Chondrocyte (in vitro differentiated cells): Measurements from ENCODE around the gene MOK. TPM values are rescaled to one million over a fixed set of nuclear protein-coding genes. Genes with fewer than 3 reads are reported as not detected.
"Not testable (repeated sequence)": the region's sequence is repeated elsewhere in the genome, so short reads cannot be mapped to it uniquely, and the experiment has no call there.

ENCODE experiments used
- DNase-seq: peaks from one replicate; pipeline ENCODE4 v3.0.0; 2021; ENCODE audit warnings: mixed read lengths, low spot score
- H3K27ac Mint-ChIP-seq: one replicate; pipeline ENCODE4 v1.8.0; 2021; ENCODE audit warnings: mild to moderate bottlenecking, moderate library complexity, mixed read lengths; ENCODE audit not compliant: unreplicated experiment
- H3K27me3 Mint-ChIP-seq: 2 replicates; pipeline ENCODE4 v1.8.0; 2021; ENCODE audit warnings: low read depth, mixed read lengths
- H3K36me3 Mint-ChIP-seq: 2 replicates; pipeline ENCODE4 v1.8.0; 2021; ENCODE audit warnings: low read depth, mixed read lengths
- H3K4me1 Mint-ChIP-seq: 2 replicates; pipeline ENCODE4 v1.8.0; 2021; ENCODE audit warnings: low read depth, mild to moderate bottlenecking, mixed read lengths
- H3K4me3 Mint-ChIP-seq: one replicate; pipeline ENCODE4 v1.8.0; 2021; ENCODE audit warnings: mild to moderate bottlenecking, moderate library complexity, mixed read lengths; ENCODE audit not compliant: unreplicated experiment
- H3K9me3 Mint-ChIP-seq: 2 replicates; pipeline ENCODE4 v1.8.0; 2021; ENCODE audit warnings: low read depth, mixed read lengths
- total RNA-seq: library from RNA; stranded (reverse); gene quantifications from 3 replicates; pipeline ENCODE4 v1.2.1, GENCODE V29; 2021
- TF ChIP-seq, protein P1 (sequence below): fragments of 200-600 bp; sonication (generic); IDR thresholded peaks from 2 replicates; pipeline ENCODE4 v1.5.0; 2021; ENCODE audit warnings: antibody characterized with exemption, mild to moderate bottlenecking, moderate library complexity

MOK gene
- total RNA-seq, 1 donor from 2014 or later, result 3.8 TPM

DNA sequence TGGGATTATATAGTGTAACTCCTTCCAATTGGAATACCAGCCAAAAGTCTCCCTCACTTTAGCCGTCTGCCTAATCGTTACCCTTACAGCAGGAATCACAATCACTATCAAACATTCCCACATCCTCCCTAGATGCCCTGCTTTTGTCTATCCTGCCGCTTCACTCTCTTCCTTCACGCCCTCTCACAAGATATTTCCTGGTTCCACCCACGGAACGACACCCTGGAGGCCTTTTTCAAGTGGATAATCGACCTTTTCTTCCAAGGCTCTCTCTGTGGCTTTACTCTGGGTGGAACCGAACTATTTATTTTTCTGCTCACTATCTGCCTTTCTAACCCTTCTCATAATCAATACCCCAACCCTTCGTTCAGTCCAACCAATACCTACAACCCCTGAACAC, 58.9 kb downstream of the MOK start:
- Mint-ChIP-seq H3K4me1 (no peaks in the 10 kb centered on the region), H3K27me3 (no peaks in the 10 kb centered on the region), H3K4me3 (no peak overlapping the region), H3K36me3 (no peaks in the 10 kb centered on the region), H3K9me3 (no peaks in the 10 kb centered on the region), H3K27ac (no peak overlapping the region)
- DNase-seq, result no peak
- TF ChIP-seq, protein P1, sequence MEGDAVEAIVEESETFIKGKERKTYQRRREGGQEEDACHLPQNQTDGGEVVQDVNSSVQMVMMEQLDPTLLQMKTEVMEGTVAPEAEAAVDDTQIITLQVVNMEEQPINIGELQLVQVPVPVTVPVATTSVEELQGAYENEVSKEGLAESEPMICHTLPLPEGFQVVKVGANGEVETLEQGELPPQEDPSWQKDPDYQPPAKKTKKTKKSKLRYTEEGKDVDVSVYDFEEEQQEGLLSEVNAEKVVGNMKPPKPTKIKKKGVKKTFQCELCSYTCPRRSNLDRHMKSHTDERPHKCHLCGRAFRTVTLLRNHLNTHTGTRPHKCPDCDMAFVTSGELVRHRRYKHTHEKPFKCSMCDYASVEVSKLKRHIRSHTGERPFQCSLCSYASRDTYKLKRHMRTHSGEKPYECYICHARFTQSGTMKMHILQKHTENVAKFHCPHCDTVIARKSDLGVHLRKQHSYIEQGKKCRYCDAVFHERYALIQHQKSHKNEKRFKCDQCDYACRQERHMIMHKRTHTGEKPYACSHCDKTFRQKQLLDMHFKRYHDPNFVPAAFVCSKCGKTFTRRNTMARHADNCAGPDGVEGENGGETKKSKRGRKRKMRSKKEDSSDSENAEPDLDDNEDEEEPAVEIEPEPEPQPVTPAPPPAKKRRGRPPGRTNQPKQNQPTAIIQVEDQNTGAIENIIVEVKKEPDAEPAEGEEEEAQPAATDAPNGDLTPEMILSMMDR, result no peak

DNA sequence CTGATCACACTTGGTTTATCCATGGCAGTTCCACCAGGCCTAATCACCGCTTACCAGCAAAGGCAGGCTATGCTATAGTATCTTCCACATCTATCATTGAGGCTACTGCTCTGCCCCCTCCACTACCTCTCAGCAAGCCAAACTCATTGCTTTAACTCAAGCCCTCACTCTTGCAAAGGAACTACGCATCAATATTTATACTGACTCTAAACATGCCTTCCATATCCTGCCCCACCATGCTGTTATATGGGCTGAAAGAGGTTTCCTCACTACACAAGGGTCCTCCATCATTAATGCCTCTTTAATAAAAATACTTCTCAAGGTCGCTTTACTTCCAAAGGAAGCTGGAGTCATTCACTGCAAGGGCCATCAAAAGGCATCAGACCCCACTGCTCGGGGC, 61.2 kb downstream of the MOK start:
- H3K4me1 Mint-ChIP-seq, H3K27ac Mint-ChIP-seq, H3K9me3 Mint-ChIP-seq: not testable (repeated sequence)

DNA sequence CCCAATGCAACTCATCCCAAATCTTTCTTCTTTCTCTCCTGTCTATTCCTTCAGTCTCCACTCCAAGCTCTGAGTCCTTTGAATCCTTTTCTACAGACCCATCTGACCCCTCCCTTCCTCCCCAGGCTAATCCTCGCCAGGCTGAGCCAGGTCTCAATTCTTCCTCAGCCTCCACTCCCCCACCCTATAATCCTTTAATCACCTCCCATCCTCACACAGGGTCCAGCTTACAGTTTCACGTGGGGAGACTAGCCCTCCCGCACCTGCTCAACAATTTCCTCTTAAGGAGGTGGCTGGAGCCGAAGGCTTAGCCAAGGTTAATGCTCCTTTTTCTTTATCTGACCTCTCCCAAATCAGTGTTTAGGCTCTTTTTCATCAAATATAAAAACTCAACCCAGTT, 63.8 kb downstream of the MOK start:
- Mint-ChIP-seq H3K4me3 (no peak overlapping the region), H3K36me3 (no peaks in the 10 kb centered on the region), H3K4me1 (no peaks in the 10 kb centered on the region), H3K27me3 (no peaks in the 10 kb centered on the region), H3K9me3 (no peaks in the 10 kb centered on the region), H3K27ac (no peak overlapping the region)
- peak; percentile 4 for DNase-seq
- TF ChIP-seq, protein P1, result no peak

More for the DNA sequence above, 61.2 kb downstream of the MOK start:
- not testable (repeated sequence) for H3K4me3 Mint-ChIP-seq, H3K36me3 Mint-ChIP-seq, H3K27me3 Mint-ChIP-seq
- peak; percentile 9 for DNase-seq

DNA sequence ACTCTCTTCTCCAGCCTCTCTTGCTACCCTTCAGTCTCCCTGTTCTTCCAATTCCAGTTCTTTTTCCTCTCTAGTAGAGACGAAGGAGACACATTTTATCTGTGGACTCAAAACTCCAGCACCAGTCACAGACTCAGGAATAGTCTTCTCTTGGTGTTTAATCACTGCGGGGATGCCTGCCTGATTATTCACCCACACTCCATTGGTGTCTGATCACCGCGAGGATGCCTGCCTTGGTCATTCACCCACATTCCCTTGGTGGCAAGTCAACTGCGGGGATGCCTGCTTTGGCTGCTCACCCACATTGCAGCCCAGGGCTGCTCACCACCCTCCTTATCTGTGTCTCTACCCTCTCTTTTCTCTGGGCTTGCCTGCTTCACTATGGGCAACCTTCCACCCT, 64.5 kb downstream of the MOK start:
- H3K9me3 Mint-ChIP-seq, H3K4me3 Mint-ChIP-seq, H3K27me3 Mint-ChIP-seq, H3K27ac Mint-ChIP-seq, H3K4me1 Mint-ChIP-seq, H3K36me3 Mint-ChIP-seq: not testable (repeated sequence)
- peak; percentile 17 for DNase-seq

DNA sequence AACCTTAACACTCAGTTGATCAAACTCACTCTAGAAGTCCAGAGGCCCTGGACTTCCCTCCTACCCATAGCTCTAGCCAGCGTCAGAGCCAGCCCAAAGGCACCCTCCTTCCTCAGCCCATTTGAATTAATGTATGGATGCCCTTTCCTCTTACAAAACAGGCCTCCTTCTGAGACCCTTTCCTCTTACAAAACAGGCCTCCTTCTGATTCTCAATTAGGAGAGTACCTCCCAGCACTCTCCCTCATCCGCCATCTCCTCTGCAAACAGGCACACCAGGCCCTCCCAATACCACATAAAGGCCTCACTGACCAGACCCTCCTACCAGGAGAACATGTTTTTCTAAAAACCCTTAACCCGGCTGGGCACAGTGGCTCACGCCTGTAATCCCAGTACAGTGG, 65.7 kb downstream of the MOK start:
- TF ChIP-seq, protein P1, result no peak
- no peaks in the 10 kb centered on the region for H3K36me3 Mint-ChIP-seq
- no peaks in the 10 kb centered on the region for H3K4me1 Mint-ChIP-seq
- H3K9me3 Mint-ChIP-seq, result no peaks in the 10 kb centered on the region
- no peak overlapping the region for H3K4me3 Mint-ChIP-seq
- H3K27me3 Mint-ChIP-seq, result no peaks in the 10 kb centered on the region
- H3K27ac Mint-ChIP-seq, result no peak overlapping the region
- peak; percentile 13 for DNase-seq

DNA sequence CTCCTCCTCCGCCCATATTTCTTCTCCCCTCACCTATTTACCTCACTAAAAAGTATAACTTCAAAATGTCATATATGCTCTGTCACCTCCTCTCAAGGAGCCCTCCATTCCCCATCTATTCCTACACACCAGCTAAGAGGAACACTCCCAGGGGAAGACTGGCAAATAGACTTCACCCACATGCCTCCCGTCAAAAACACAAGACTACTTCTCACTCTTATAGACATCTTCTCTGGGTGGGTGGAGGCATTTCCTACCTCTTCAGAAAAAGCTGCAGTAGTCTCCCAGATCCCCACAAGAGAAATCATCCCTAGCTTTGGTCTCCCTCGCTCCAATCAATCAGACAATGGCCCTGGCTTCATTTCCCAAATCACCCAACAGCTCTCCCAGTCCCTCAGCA, 66.2 kb downstream of the MOK start:
- no peak overlapping the region for H3K27ac Mint-ChIP-seq
- H3K27me3 Mint-ChIP-seq, result no peaks in the 10 kb centered on the region
- no peaks in the 10 kb centered on the region for H3K9me3 Mint-ChIP-seq
- TF ChIP-seq, protein P1, result no peak
- DNase-seq, result no peak
- no peaks in the 10 kb centered on the region for H3K4me1 Mint-ChIP-seq
- no peak overlapping the region for H3K4me3 Mint-ChIP-seq
- no peaks in the 10 kb centered on the region for H3K36me3 Mint-ChIP-seq
